Activated T-cell treated with anti-CD3 and anti-CD28 coated beads for 1 hour (primary cell): ENCODE measurements around the gene GPC5.
"Not testable (repeated sequence)": the region's sequence is repeated elsewhere in the genome, so short reads cannot be mapped to it uniquely, and the experiment has no call there.

Experiments used
- DNase-seq: peaks from one replicate; pipeline ENCODE4 v3.0.0-alpha.2; 2020; ENCODE audit warnings: low read depth

Gene GPC5

GRCh38 chr13:91652404-91653301 is 254.2 kb downstream of the GPC5 start:
- no peak for DNase-seq

GRCh38 chr13:91655731-91656130 is 257.3 kb downstream of the GPC5 start:
- DNase-seq: no peak

- DNase-seq: no peak
These were observed 258.9 kb downstream of the GPC5 start for GRCh38 chr13:91657283-91657682.

GRCh38 chr13:91659256-91660075 is 261.0 kb downstream of the GPC5 start:
- DNase-seq: no peak

GRCh38 chr13:91660076-91660415 is 261.6 kb downstream of the GPC5 start:
- DNase-seq: no peak

GRCh38 chr13:91661692-91662490 is 263.5 kb downstream of the GPC5 start:
- DNase-seq: no peak

GRCh38 chr13:91664039-91664438 is 265.6 kb downstream of the GPC5 start:
- no peak for DNase-seq

- DNase-seq: no peak
These were observed 269.1 kb downstream of the GPC5 start for GRCh38 chr13:91667486-91667885.

- DNase-seq: no peak
These were observed 270.6 kb downstream of the GPC5 start for GRCh38 chr13:91668866-91669495.

- not testable (repeated sequence) for DNase-seq
These were observed 275.9 kb downstream of the GPC5 start for GRCh38 chr13:91674347-91674746.

GRCh38 chr13:91684746-91685145 is 286.3 kb downstream of the GPC5 start:
- DNase-seq: no peak

- DNase-seq: no peak
These were observed 292.5 kb downstream of the GPC5 start for GRCh38 chr13:91690944-91691343.

GRCh38 chr13:91693466-91693865 is 295.0 kb downstream of the GPC5 start:
- no peak for DNase-seq

GRCh38 chr13:91698308-91698707 is 299.9 kb downstream of the GPC5 start:
- no peak for DNase-seq

GRCh38 chr13:91698767-91699166 is 300.3 kb downstream of the GPC5 start:
- DNase-seq: no peak

GRCh38 chr13:91699863-91700262 is 301.4 kb downstream of the GPC5 start:
- no peak for DNase-seq

GRCh38 chr13:91701975-91702374 is 303.6 kb downstream of the GPC5 start:
- no peak for DNase-seq

- DNase-seq: no peak
These were observed 304.0 kb downstream of the GPC5 start for GRCh38 chr13:91702411-91702810.

GRCh38 chr13:91704398-91704797 is 306.0 kb downstream of the GPC5 start:
- no peak for DNase-seq

GRCh38 chr13:91708558-91708957 is 310.1 kb downstream of the GPC5 start:
- DNase-seq: no peak

- no peak for DNase-seq
These were observed 310.8 kb downstream of the GPC5 start for GRCh38 chr13:91709180-91709579.

GRCh38 chr13:91710733-91711132 is 312.3 kb downstream of the GPC5 start:
- DNase-seq: no peak
